Ishikawa (cell line): ENCODE measurements around the gene SLC28A3.

Experiments
- CEBPB ChIP-seq: IDR thresholded peaks from 2 replicates; pipeline ENCODE4 v1.6.1; 2012
- CREB1 ChIP-seq: IDR thresholded peaks from 2 replicates; pipeline ENCODE4 v1.6.1; 2012; ENCODE audit warnings: low read depth
- EGR1 ChIP-seq: IDR thresholded peaks from 2 replicates; pipeline ENCODE4 v1.6.1; 2012
- EP300 ChIP-seq: IDR thresholded peaks from 2 replicates; pipeline ENCODE4 v1.6.1; 2012; ENCODE audit warnings: borderline replicate concordance
- FOXM1 ChIP-seq: IDR thresholded peaks from 2 replicates; pipeline ENCODE4 v1.6.1; 2012; ENCODE audit warnings: low read depth, borderline replicate concordance
- NFIC ChIP-seq: IDR thresholded peaks from 2 replicates; pipeline ENCODE4 v1.6.1; 2012
- RAD21 ChIP-seq: IDR thresholded peaks from 2 replicates; pipeline ENCODE4 v1.6.1; 2012; ENCODE audit warnings: low read depth
- TAF1 ChIP-seq: IDR thresholded peaks from 2 replicates; pipeline ENCODE4 v1.6.1; 2012; ENCODE audit warnings: low read depth, mild to moderate bottlenecking
- TCF12 ChIP-seq: IDR thresholded peaks from 2 replicates; pipeline ENCODE4 v1.6.1; 2012; ENCODE audit warnings: low read depth
- TEAD4 ChIP-seq: IDR thresholded peaks from 2 replicates; pipeline ENCODE4 v1.6.1; 2012
- YY1 ChIP-seq: IDR thresholded peaks from 2 replicates; pipeline ENCODE4 v1.6.1; 2012; ENCODE audit warnings: low read depth
- ZBTB7A ChIP-seq: IDR thresholded peaks from 2 replicates; pipeline ENCODE4 v1.6.1; 2012; ENCODE audit warnings: low read depth
- TF ChIP-seq, protein P1 (sequence below): IDR thresholded peaks from 2 replicates; pipeline ENCODE4 v1.6.1; 2012; ENCODE audit warnings: low read depth, mild to moderate bottlenecking
- TF ChIP-seq, protein P2 (sequence below): IDR thresholded peaks from 2 replicates; pipeline ENCODE4 v1.6.1; 2012
- TF ChIP-seq, protein P3 (sequence below): IDR thresholded peaks from 2 replicates; pipeline ENCODE4 v1.6.1; 2012

SLC28A3 gene

DNA sequence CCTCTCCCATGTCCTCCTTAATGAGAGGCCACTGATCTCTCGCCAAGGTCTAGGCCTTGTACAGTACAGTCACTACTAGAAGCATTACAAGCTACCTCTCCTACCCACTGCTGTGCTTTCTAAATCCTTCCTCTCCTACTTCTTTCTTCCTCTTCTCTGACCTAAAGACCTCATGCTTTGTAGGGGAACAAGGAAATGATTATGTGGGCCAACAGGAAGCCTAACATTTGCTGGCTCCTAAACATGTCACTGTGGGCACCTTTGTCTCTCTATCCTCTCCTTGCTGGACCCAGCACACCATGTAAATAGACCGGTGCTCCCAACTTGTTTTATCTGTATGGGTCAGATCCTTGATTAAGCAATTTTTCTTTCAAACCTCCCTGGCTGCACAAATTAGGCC, 16.7 kb downstream of the SLC28A3 start:
- TF ChIP-seq, protein P1, sequence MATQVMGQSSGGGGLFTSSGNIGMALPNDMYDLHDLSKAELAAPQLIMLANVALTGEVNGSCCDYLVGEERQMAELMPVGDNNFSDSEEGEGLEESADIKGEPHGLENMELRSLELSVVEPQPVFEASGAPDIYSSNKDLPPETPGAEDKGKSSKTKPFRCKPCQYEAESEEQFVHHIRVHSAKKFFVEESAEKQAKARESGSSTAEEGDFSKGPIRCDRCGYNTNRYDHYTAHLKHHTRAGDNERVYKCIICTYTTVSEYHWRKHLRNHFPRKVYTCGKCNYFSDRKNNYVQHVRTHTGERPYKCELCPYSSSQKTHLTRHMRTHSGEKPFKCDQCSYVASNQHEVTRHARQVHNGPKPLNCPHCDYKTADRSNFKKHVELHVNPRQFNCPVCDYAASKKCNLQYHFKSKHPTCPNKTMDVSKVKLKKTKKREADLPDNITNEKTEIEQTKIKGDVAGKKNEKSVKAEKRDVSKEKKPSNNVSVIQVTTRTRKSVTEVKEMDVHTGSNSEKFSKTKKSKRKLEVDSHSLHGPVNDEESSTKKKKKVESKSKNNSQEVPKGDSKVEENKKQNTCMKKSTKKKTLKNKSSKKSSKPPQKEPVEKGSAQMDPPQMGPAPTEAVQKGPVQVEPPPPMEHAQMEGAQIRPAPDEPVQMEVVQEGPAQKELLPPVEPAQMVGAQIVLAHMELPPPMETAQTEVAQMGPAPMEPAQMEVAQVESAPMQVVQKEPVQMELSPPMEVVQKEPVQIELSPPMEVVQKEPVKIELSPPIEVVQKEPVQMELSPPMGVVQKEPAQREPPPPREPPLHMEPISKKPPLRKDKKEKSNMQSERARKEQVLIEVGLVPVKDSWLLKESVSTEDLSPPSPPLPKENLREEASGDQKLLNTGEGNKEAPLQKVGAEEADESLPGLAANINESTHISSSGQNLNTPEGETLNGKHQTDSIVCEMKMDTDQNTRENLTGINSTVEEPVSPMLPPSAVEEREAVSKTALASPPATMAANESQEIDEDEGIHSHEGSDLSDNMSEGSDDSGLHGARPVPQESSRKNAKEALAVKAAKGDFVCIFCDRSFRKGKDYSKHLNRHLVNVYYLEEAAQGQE, result no peak
- TF ChIP-seq CEBPB, result no peak
- TF ChIP-seq EP300, result no peak
- no peak for TF ChIP-seq ZBTB7A
- TF ChIP-seq EGR1, result no peak
- no peak for TF ChIP-seq YY1
- TF ChIP-seq TAF1, result no peak
- no peak for TF ChIP-seq FOXM1
- no peak for TF ChIP-seq CREB1
- TF ChIP-seq, protein P2, sequence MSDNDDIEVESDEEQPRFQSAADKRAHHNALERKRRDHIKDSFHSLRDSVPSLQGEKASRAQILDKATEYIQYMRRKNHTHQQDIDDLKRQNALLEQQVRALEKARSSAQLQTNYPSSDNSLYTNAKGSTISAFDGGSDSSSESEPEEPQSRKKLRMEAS, result no peak
- no peak for TF ChIP-seq TEAD4
- no peak for TF ChIP-seq NFIC
- no peak for TF ChIP-seq RAD21
- no peak for TF ChIP-seq TCF12
- TF ChIP-seq, protein P3, sequence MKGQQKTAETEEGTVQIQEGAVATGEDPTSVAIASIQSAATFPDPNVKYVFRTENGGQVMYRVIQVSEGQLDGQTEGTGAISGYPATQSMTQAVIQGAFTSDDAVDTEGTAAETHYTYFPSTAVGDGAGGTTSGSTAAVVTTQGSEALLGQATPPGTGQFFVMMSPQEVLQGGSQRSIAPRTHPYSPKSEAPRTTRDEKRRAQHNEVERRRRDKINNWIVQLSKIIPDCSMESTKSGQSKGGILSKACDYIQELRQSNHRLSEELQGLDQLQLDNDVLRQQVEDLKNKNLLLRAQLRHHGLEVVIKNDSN, result no peak

DNA sequence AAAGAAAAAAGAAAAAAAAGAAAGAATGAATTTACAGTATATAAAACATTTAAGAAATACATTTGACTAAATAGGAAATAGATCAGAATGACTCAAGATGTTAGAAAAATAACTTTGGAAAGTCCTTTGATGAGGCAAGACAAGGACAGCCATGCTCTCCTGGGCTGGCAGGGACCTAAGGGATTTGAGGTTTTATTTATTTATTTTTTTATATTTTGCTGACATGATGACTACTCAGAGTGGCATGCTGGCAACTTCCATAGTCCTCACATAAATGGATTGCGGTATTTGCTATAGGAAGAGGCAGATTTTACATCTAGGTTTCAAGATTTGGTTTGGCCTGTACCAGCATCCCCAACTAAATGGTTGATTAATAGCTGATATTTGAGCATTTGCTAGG, 17.7 kb downstream of the SLC28A3 start:
- TF ChIP-seq EP300, result no peak
- TF ChIP-seq FOXM1, result no peak
- TF ChIP-seq, protein P2, result no peak
- TF ChIP-seq, protein P1, result no peak
- no peak for TF ChIP-seq TAF1
- no peak for TF ChIP-seq TEAD4

DNA sequence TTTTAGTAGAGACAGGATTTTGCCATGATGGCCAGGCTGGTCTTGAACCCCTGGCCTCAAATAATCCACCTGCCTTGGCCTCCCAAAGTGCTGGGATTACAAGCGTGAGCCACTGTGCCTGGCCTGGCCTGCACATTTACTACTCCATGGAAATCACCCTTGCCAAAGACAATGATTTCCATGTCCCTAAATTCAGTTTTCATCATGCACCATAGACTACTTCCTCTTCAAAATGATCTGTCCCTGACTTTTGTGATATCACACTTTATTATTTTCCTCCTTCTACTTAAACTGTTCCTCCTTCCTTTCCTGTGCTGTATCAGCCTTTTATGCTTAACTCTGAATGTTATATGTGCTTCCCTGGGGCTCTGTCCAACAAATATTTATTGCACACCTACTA, 20.3 kb downstream of the SLC28A3 start:
- TF ChIP-seq, protein P3, result no peak
- TF ChIP-seq YY1, result no peak
- TF ChIP-seq CEBPB, result no peak
- TF ChIP-seq TAF1, result no peak
- no peak for TF ChIP-seq ZBTB7A
- TF ChIP-seq, protein P2, result no peak
- no peak for TF ChIP-seq EP300
- no peak for TF ChIP-seq FOXM1
- no peak for TF ChIP-seq TEAD4
- TF ChIP-seq TCF12, result no peak
- no peak for TF ChIP-seq NFIC
- no peak for TF ChIP-seq RAD21
- TF ChIP-seq EGR1, result no peak
- TF ChIP-seq, protein P1, result no peak
- no peak for TF ChIP-seq CREB1

- TF ChIP-seq EP300, result no peak
- no peak for TF ChIP-seq CREB1
- TF ChIP-seq RAD21, result no peak
- TF ChIP-seq NFIC, result no peak
- no peak for TF ChIP-seq CEBPB
- no peak for TF ChIP-seq TAF1
- TF ChIP-seq TCF12, result no peak
- TF ChIP-seq, protein P3, result no peak
- TF ChIP-seq, protein P2, result no peak
- TF ChIP-seq, protein P1, result no peak
- no peak for TF ChIP-seq YY1
- TF ChIP-seq FOXM1, result no peak
- TF ChIP-seq TEAD4, result no peak
Measured at GRCh38 chr9:84319632-84320031, 20.9 kb downstream of the SLC28A3 start.
